DND-41 (cell line): ENCODE data around the gene ARHGAP18.

ENCODE experiments used
- EZH2 ChIP-seq: IDR thresholded peaks from 3 replicates; pipeline ENCODE4 v1.6.1; 2012; ENCODE audit warnings: borderline replicate concordance, low read depth, mild to moderate bottlenecking, moderate library complexity, low read length, inconsistent platforms; ENCODE audit not compliant: severe bottlenecking
- TF ChIP-seq, protein P1 (sequence below): IDR thresholded peaks from 2 replicates; pipeline ENCODE4 v1.5.1; 2012; ENCODE audit warnings: borderline replicate concordance, low read length, moderate library complexity, mild to moderate bottlenecking; ENCODE audit not compliant: poor library complexity, severe bottlenecking; ENCODE audit errors: extremely low read depth

DNA sequence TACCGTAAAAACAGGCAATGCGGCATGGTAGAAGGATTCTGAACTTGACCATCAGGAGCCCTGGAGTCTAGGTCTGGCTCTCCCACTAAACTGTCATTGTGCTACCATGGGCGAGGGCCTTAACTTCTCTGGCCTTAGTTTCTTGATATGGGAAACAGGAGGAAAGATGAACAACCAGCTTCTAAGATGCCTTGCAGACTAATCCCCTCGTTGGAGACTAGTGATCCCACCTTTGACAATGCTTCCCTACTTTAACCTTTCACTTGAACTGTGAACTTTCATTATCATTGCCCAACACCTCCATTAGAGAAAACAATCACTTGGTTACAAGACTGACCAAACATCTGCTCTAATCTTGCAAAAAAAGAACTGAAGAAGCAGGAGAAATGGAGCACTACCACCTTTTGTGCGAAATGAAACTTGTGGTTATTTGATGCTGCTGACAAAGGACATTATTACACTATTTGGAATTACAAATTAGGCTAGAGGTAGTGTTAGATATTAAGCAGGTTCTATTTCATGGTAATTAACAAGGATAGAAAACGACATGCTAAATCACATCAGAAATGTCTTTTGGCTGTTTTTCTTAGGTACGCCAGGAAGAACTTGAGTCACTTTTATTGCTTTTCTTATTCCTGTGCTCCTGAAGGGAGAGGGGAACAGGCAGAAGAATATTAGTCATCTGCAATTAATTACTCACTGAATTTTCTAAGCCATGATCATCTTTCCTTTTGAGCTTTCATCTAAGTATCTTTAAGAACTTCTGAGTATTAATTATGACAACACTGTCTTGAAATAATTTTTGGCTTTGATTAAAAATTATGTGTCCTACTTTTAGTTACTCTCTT is 39.1 kb upstream of the ARHGAP18 start:
- TF ChIP-seq, protein P1, sequence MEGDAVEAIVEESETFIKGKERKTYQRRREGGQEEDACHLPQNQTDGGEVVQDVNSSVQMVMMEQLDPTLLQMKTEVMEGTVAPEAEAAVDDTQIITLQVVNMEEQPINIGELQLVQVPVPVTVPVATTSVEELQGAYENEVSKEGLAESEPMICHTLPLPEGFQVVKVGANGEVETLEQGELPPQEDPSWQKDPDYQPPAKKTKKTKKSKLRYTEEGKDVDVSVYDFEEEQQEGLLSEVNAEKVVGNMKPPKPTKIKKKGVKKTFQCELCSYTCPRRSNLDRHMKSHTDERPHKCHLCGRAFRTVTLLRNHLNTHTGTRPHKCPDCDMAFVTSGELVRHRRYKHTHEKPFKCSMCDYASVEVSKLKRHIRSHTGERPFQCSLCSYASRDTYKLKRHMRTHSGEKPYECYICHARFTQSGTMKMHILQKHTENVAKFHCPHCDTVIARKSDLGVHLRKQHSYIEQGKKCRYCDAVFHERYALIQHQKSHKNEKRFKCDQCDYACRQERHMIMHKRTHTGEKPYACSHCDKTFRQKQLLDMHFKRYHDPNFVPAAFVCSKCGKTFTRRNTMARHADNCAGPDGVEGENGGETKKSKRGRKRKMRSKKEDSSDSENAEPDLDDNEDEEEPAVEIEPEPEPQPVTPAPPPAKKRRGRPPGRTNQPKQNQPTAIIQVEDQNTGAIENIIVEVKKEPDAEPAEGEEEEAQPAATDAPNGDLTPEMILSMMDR, result no peak
- TF ChIP-seq EZH2, result no peak
